H9 (cell line): ENCODE measurements around the gene SEPTIN7. TPM values are rescaled to one million over a fixed set of nuclear protein-coding genes. Genes with fewer than 3 reads are reported as not detected.

Source experiments
- DNase-seq: peaks from one replicate; pipeline ENCODE4 v3.0.0-alpha.2; 2017
- H2AFZ ChIP-seq: one replicate; pipeline ENCODE4 v1.6.1; 2013; ENCODE audit warnings: mild to moderate bottlenecking, low read length, control low read depth, moderate library complexity
- H2AK5ac ChIP-seq: 2 replicates; pipeline ENCODE4 v1.6.1; 2013; ENCODE audit warnings: low read length, control low read depth, mixed read lengths; ENCODE audit not compliant: insufficient read length
- H2BK120ac ChIP-seq: one replicate; pipeline ENCODE4 v1.6.1; 2013; ENCODE audit warnings: low read depth, mild to moderate bottlenecking, low read length, control low read depth, inconsistent platforms; ENCODE audit not compliant: poor library complexity, severe bottlenecking
- H2BK12ac ChIP-seq: 2 replicates; pipeline ENCODE4 v1.6.1; 2013; ENCODE audit warnings: low read length, control low read depth, mixed read lengths, low read depth; ENCODE audit not compliant: insufficient read length
- H2BK15ac ChIP-seq: 2 replicates; pipeline ENCODE4 v1.6.1; 2013; ENCODE audit warnings: low read depth, low read length, control low read depth
- H2BK20ac ChIP-seq: one replicate; pipeline ENCODE4 v1.6.1; 2013; ENCODE audit warnings: low read depth, mild to moderate bottlenecking, low read length, control low read depth, inconsistent platforms; ENCODE audit not compliant: poor library complexity, severe bottlenecking
- H2BK5ac ChIP-seq: 2 replicates; pipeline ENCODE4 v1.6.1; 2013; ENCODE audit warnings: low read length, control low read depth, mixed read lengths; ENCODE audit not compliant: insufficient read length
- H3K14ac ChIP-seq: 2 replicates; pipeline ENCODE4 v1.6.1; 2013; ENCODE audit warnings: low read length, control low read depth; ENCODE audit not compliant: insufficient read depth
- H3K18ac ChIP-seq: 2 replicates; pipeline ENCODE4 v1.6.1; 2013; ENCODE audit warnings: low read depth, mild to moderate bottlenecking, mixed read lengths, low read length, control low read depth; ENCODE audit not compliant: insufficient read length
- H3K23ac ChIP-seq: 2 replicates; pipeline ENCODE4 v1.6.1; 2013; ENCODE audit warnings: low read length, control low read depth, mixed read lengths, low read depth; ENCODE audit not compliant: insufficient read length
- H3K23me2 ChIP-seq: 2 replicates; pipeline ENCODE4 v1.6.1; 2013; ENCODE audit warnings: low read depth, mild to moderate bottlenecking, mixed read lengths, low read length, control low read depth; ENCODE audit not compliant: insufficient read length, poor library complexity, severe bottlenecking
- H3K27ac ChIP-seq: 2 replicates; pipeline ENCODE4 v1.5.1; 2013; ENCODE audit warnings: low read length, control low read depth, mixed read lengths, low read depth; ENCODE audit not compliant: insufficient read length
- H3K27me3 ChIP-seq: 2 replicates; pipeline ENCODE4 v1.6.1; 2013; ENCODE audit warnings: low read length, control low read depth, inconsistent platforms; ENCODE audit not compliant: insufficient read depth
- H3K4ac ChIP-seq: 2 replicates; pipeline ENCODE4 v1.6.1; 2013; ENCODE audit warnings: low read depth, mild to moderate bottlenecking, control low read depth, inconsistent platforms, low read length, moderate library complexity
- H3K4me1 ChIP-seq: 2 replicates; pipeline ENCODE4 v1.6.1; 2013; ENCODE audit warnings: low read length, control low read depth, inconsistent platforms; ENCODE audit not compliant: insufficient read depth
- H3K4me2 ChIP-seq: 2 replicates; pipeline ENCODE4 v1.6.1; 2013; ENCODE audit warnings: low read length, control low read depth, mixed read lengths; ENCODE audit not compliant: insufficient read length, insufficient read depth
- H3K56ac ChIP-seq: 2 replicates; pipeline ENCODE4 v1.6.1; 2013; ENCODE audit warnings: low read depth, mild to moderate bottlenecking, mixed read lengths, low read length, control low read depth; ENCODE audit not compliant: insufficient read length
- H3K79me1 ChIP-seq: 2 replicates; pipeline ENCODE4 v1.6.1; 2013; ENCODE audit warnings: low read depth, mild to moderate bottlenecking, moderate library complexity, low read length, control low read depth, inconsistent platforms; ENCODE audit not compliant: insufficient read depth, poor library complexity, severe bottlenecking
- H3K79me2 ChIP-seq: 2 replicates; pipeline ENCODE4 v1.6.1; 2013; ENCODE audit warnings: low read length, control low read depth, inconsistent platforms; ENCODE audit not compliant: insufficient read depth
- H3K9ac ChIP-seq: 2 replicates; pipeline ENCODE4 v1.6.1; 2013; ENCODE audit warnings: low read length, control low read depth, mixed read lengths; ENCODE audit not compliant: insufficient read length; ENCODE audit errors: extremely low read depth
- H3K9me3 ChIP-seq: one replicate; pipeline ENCODE4 v1.6.1; 2013; ENCODE audit warnings: low read depth, low read length, inconsistent platforms; ENCODE audit not compliant: control insufficient read depth
- H3T11ph ChIP-seq: one replicate; pipeline ENCODE4 v1.6.1; 2013; ENCODE audit warnings: mild to moderate bottlenecking, low read length, control low read depth, inconsistent platforms
- H4K20me1 ChIP-seq: one replicate; pipeline ENCODE4 v1.6.1; 2013; ENCODE audit not compliant: control insufficient read depth, insufficient read length, insufficient read depth
- H4K5ac ChIP-seq: 2 replicates; pipeline ENCODE4 v1.6.1; 2013; ENCODE audit warnings: low read depth, mild to moderate bottlenecking, mixed read lengths, low read length, control low read depth; ENCODE audit not compliant: insufficient read length
- H4K8ac ChIP-seq: replicated peaks from 2 replicates; pipeline ENCODE4 v1.6.1; 2013; ENCODE audit warnings: low read length, control low read depth, mixed read lengths, low read depth; ENCODE audit not compliant: insufficient read length
- H4K91ac ChIP-seq: 2 replicates; pipeline ENCODE4 v1.6.1; 2013; ENCODE audit warnings: low read depth, mild to moderate bottlenecking, moderate library complexity, mixed read lengths, low read length, control low read depth; ENCODE audit not compliant: insufficient read length
- H3K27ac Mint-ChIP-seq, 3 experiments: 2 replicates in 2 of 3; 3 replicates in 1 of 3; pipeline ENCODE4 v1.8.0; 2020 to 2021; ENCODE audit warnings: mixed read lengths in 3 of 3, mild to moderate bottlenecking in 1 of 3, moderate library complexity in 1 of 3
- H3K27me3 Mint-ChIP-seq: 2 replicates; pipeline ENCODE4 v1.8.0; 2021; ENCODE audit warnings: low read depth, mild to moderate bottlenecking, moderate library complexity, mixed read lengths
- H3K36me3 Mint-ChIP-seq, 3 experiments: 2 replicates in 2 of 3; 3 replicates in 1 of 3; pipeline ENCODE4 v1.8.0; 2020 to 2021; ENCODE audit warnings: low read depth in 3 of 3, mixed read lengths in 3 of 3; ENCODE audit not compliant: insufficient read depth in 1 of 3
- H3K4me1 Mint-ChIP-seq, 2 experiments: 2 replicates each; pipeline ENCODE4 v1.8.0; 2020; ENCODE audit warnings: mixed read lengths in 2 of 2
- H3K4me3 Mint-ChIP-seq, 2 experiments: 2 replicates in 1 of 2; 3 replicates in 1 of 2; pipeline ENCODE4 v1.8.0; 2020 to 2021; ENCODE audit warnings: mild to moderate bottlenecking in 2 of 2, mixed read lengths in 2 of 2, moderate library complexity in 1 of 2
- H3K9me3 Mint-ChIP-seq, 2 experiments: 2 replicates in 1 of 2; 3 replicates in 1 of 2; pipeline ENCODE4 v1.8.0; 2020; ENCODE audit warnings: mild to moderate bottlenecking in 2 of 2, mixed read lengths in 2 of 2, moderate library complexity in 1 of 2
- WGBS: extraction: QIAGEN DNeasy Blood & Tissue Kit; methylation state at CpG from one replicate; pipeline ENCODE4 v1.1.7; 2013; ENCODE audit warnings: missing lambda C conversion rate, low lambda C conversion rate, mixed read lengths; ENCODE audit not compliant: insufficient read length; ENCODE audit errors: extremely low coverage; 5-methylcytosine and 5-hydroxymethylcytosine counted together
- total RNA-seq: library from RNA; stranded (reverse); gene quantifications from 2 replicates; pipeline ENCODE4 v1.2.1, GENCODE V29; 2021
- TF ChIP-seq, protein P1 (sequence below): fragments of 200-600 bp; sonication (generic); conservative IDR thresholded peaks from 3 replicates; pipeline ENCODE4 v1.8.0; 2021; ENCODE audit warnings: antibody characterized with exemption, mild to moderate bottlenecking

SEPTIN7 gene
- total RNA-seq, 1 experiment from 2014 or later = 184 TPM

DNA sequence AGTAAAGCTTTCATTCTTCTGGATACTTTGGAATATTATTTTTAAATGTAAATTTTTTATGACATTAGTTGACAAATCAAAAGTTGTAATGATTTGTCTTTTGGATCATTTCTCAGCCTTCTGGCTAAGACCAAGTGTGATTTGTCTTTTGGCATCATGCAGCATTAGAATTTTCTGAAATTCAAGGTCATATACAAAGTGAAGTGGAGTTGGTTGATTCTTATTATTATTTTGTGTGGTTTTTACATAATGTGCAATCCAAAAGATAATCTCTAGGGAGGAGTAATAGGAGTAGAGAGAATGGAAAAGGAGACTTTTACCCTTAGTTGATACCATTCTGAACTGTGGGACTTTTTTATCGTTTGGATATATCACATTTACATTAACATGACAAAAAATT lies 24.2 kb upstream of the SEPTIN7 start:
- Mint-ChIP-seq H3K4me3 (no peak overlapping the region), H3K9me3 (no peaks in the 10 kb centered on the region), H3K27ac (no peak overlapping the region), H3K4me1 (no peaks in the 10 kb centered on the region), H3K36me3 (no peaks in the 10 kb centered on the region), H3K27me3 (no peaks in the 10 kb centered on the region)
- no CpG with 5 or more reads among the region's 1 CpG for WGBS
- TF ChIP-seq, protein P1, sequence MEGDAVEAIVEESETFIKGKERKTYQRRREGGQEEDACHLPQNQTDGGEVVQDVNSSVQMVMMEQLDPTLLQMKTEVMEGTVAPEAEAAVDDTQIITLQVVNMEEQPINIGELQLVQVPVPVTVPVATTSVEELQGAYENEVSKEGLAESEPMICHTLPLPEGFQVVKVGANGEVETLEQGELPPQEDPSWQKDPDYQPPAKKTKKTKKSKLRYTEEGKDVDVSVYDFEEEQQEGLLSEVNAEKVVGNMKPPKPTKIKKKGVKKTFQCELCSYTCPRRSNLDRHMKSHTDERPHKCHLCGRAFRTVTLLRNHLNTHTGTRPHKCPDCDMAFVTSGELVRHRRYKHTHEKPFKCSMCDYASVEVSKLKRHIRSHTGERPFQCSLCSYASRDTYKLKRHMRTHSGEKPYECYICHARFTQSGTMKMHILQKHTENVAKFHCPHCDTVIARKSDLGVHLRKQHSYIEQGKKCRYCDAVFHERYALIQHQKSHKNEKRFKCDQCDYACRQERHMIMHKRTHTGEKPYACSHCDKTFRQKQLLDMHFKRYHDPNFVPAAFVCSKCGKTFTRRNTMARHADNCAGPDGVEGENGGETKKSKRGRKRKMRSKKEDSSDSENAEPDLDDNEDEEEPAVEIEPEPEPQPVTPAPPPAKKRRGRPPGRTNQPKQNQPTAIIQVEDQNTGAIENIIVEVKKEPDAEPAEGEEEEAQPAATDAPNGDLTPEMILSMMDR = no peak
- Histone ChIP-seq H3K27me3 (no peaks in the 10 kb centered on the region), H3K4me2 (no peak overlapping the region), H2BK5ac (no peak overlapping the region), H3K18ac (no peak overlapping the region), H4K20me1 (no peaks in the 10 kb centered on the region), H4K8ac (no peak overlapping the region), H3K9ac (no peak overlapping the region), H3K79me1 (no peaks in the 10 kb centered on the region), H3K4ac (no peak overlapping the region), H3K23me2 (no peaks in the 10 kb centered on the region), H3K14ac (no peak overlapping the region), H2BK15ac (no peak overlapping the region), H3K79me2 (no peaks in the 10 kb centered on the region), H2AK5ac (no peak overlapping the region), H3K23ac (no peak overlapping the region), H4K91ac (no peak overlapping the region), H2BK20ac (no peak overlapping the region), H2BK120ac (no peak overlapping the region), H3K9me3 (no peaks in the 10 kb centered on the region), H3T11ph (no peak overlapping the region), H3K56ac (no peak overlapping the region), H3K27ac (no peak overlapping the region), H3K4me1 (no peaks in the 10 kb centered on the region), H2AFZ (no peak overlapping the region), H4K5ac (no peak overlapping the region), H2BK12ac (no peak overlapping the region)
- no peak for DNase-seq
